ENCODE results near the gene CCDC142. TPM values are rescaled to one million over a fixed set of nuclear protein-coding genes. Genes with fewer than 3 reads are reported as not detected.

CCDC142 gene
- total RNA-seq, 1 experiment from 2014 or later, result 24.2 TPM

DNA sequence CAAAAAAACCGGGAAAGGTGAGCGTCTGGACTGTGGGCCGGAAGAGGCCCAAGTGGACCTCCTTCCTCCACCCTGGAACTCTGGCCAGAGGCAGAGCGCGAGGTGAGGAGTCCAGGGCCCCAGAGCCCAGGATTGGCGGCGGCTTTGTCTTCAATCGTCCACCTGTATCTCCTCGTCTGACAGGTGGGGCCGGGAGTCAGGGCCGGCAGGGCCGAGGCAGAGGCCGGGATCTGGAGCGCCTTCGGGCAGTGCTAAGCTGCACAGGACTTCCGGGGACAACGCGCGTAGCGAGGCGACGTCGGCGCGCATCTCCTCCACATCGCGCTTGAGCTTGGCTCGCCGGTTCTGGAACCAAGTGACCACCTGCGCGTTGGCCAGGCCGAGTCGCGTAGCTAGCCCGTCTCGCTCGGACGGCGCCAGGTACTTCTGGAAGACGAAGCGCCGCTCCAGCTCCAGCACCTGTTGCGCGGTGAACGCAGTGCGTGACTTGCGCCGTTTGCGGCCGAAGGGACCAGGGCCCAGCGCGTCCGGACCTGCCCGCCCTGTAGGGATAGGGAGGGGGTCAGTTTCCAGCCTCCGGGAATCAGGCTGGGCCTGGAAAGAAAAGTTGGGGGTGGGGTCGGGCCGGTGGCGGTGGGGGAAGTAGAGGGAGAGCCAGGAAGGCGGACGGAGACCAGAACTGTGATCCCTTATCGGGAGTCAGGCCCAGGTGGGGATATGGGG is 15.1 kb upstream of the CCDC142 start:
- H3K9me3 ChIP-seq (ENCODE audit: control insufficient read depth, insufficient read depth, low read depth, low read length), result no peaks in the 10 kb centered on the region
- no peak overlapping the region for H3K4me3 ChIP-seq (ENCODE audit: low read depth in 2 of 2, low read length in 2 of 2)
- intact Hi-C loops (cut with micrococcal nuclease; ENCODE audit: unreplicated experiment) (no loop called here), in situ Hi-C loops (cut with HindIII; ENCODE audit: low pct_unique_long_range_greater_than_20kb, low sequenced_read_pairs) (no loop called here)
- BruUV-seq (replicated peaks), result no TSS peak
- DNase-seq (ENCODE audit: low read depth, low spot score), result no peak
- H3K4me1 ChIP-seq (ENCODE audit: control insufficient read depth, insufficient read depth, low read length), result peaks cover 34% of the 10 kb centered on the region
- no peak overlapping the region for H3K27ac ChIP-seq (ENCODE audit: low read length)
- POLR2A ChIA-PET, result no interaction called here
- no peak for ATAC-seq
- no peaks in the 10 kb centered on the region for H3K27me3 ChIP-seq (ENCODE audit: control insufficient read depth, insufficient read depth, low read length)
- no peaks in the 10 kb centered on the region for H3K36me3 ChIP-seq (ENCODE audit: control insufficient read depth, insufficient read depth, low read length)
- CTCF ChIA-PET, result no interaction called here
- TF ChIP-seq, protein P1, sequence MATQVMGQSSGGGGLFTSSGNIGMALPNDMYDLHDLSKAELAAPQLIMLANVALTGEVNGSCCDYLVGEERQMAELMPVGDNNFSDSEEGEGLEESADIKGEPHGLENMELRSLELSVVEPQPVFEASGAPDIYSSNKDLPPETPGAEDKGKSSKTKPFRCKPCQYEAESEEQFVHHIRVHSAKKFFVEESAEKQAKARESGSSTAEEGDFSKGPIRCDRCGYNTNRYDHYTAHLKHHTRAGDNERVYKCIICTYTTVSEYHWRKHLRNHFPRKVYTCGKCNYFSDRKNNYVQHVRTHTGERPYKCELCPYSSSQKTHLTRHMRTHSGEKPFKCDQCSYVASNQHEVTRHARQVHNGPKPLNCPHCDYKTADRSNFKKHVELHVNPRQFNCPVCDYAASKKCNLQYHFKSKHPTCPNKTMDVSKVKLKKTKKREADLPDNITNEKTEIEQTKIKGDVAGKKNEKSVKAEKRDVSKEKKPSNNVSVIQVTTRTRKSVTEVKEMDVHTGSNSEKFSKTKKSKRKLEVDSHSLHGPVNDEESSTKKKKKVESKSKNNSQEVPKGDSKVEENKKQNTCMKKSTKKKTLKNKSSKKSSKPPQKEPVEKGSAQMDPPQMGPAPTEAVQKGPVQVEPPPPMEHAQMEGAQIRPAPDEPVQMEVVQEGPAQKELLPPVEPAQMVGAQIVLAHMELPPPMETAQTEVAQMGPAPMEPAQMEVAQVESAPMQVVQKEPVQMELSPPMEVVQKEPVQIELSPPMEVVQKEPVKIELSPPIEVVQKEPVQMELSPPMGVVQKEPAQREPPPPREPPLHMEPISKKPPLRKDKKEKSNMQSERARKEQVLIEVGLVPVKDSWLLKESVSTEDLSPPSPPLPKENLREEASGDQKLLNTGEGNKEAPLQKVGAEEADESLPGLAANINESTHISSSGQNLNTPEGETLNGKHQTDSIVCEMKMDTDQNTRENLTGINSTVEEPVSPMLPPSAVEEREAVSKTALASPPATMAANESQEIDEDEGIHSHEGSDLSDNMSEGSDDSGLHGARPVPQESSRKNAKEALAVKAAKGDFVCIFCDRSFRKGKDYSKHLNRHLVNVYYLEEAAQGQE (IDR thresholded peaks at IDR 0.05; ENCODE audit: insufficient read depth in 1 of 2, low read depth in 2 of 2, low read length in 1 of 2), result no peak
- TF ChIP-seq CTCF (IDR thresholded peaks at IDR 0.05) (no peak), TCF7L2 (IDR thresholded peaks at IDR 0.05; ENCODE audit: low read depth, low read length) (no peak), POLR2AphosphoS5 (IDR thresholded peaks at IDR 0.05; ENCODE audit: low read depth, low read length) (no peak), SIN3A (IDR thresholded peaks at IDR 0.05; ENCODE audit: borderline replicate concordance, insufficient read depth, low read depth, low read length) (no peak)

- no peaks in the 10 kb centered on the region for H3K9me3 ChIP-seq (ENCODE audit: control insufficient read depth, insufficient read depth, low read depth, low read length)
- H3K27ac ChIP-seq (ENCODE audit: low read length), result no peak overlapping the region
- TF ChIP-seq POLR2AphosphoS5 (IDR thresholded peaks at IDR 0.05; ENCODE audit: low read depth, low read length) (0 out of 2 replicates have a peak, but pooled peaks have one; percentile 34), CTCF (IDR thresholded peaks at IDR 0.05) (no peak)
- ATAC-seq, result no peak
- in situ Hi-C loops (cut with HindIII; ENCODE audit: low pct_unique_long_range_greater_than_20kb, low sequenced_read_pairs) (no loop called here), intact Hi-C loops (cut with micrococcal nuclease; ENCODE audit: unreplicated experiment) (no loop called here)
- ChIA-PET POLR2A (no interaction called here), CTCF (no interaction called here)
- no peak overlapping the region for H3K4me3 ChIP-seq (ENCODE audit: low read depth in 2 of 2, low read length in 2 of 2)
- DNase-seq (ENCODE audit: low read depth, low spot score), result no peak
- peaks cover 32% of the 10 kb centered on the region for H3K4me1 ChIP-seq (ENCODE audit: control insufficient read depth, insufficient read depth, low read length)
- no TSS peak for BruUV-seq (replicated peaks)
- H3K27me3 ChIP-seq (ENCODE audit: control insufficient read depth, insufficient read depth, low read length), result no peaks in the 10 kb centered on the region
- H3K36me3 ChIP-seq (ENCODE audit: control insufficient read depth, insufficient read depth, low read length), result no peaks in the 10 kb centered on the region
These were observed 14.4 kb upstream of the CCDC142 start for GRCh38 chr2:74496997-74497776.
